Calu3 (cell line): ENCODE results near the gene PTPRF. TPM values are rescaled to one million over a fixed set of nuclear protein-coding genes. Genes with fewer than 3 reads are reported as not detected.

ENCODE experiments used
- BruUV-seq: library from RNA; stranded (reverse); fragments of 400-500 nt; replicated peaks from 2 replicates; lab custom pipeline; 2021; lab: Mats Ljungman, UMichigan
- CTCF ChIA-PET: fragments of 300-600 bp; sonication (Branson Sonifier 250); formaldehyde crosslinking; loops from one replicate; lab custom pipeline; 2022; ENCODE audit warnings: antibody characterized with exemption; lab: Charles Lee
- DNase-seq: peaks from one replicate; pipeline ENCODE4 v3.0.0; 2022
- H3K27ac Mint-ChIP-seq: one replicate; pipeline ENCODE4 v1.8.0; 2022; ENCODE audit warnings: mixed read lengths; ENCODE audit not compliant: unreplicated experiment
- H3K27me3 Mint-ChIP-seq: one replicate; pipeline ENCODE4 v1.8.0; 2022; ENCODE audit warnings: mixed read lengths; ENCODE audit not compliant: unreplicated experiment
- H3K36me3 Mint-ChIP-seq: one replicate; pipeline ENCODE4 v1.8.0; 2022; ENCODE audit warnings: mild to moderate bottlenecking, moderate library complexity, mixed read lengths; ENCODE audit not compliant: insufficient read depth, unreplicated experiment
- H3K4me1 Mint-ChIP-seq: one replicate; pipeline ENCODE4 v1.8.0; 2022; ENCODE audit warnings: mild to moderate bottlenecking, low read depth, mixed read lengths; ENCODE audit not compliant: unreplicated experiment
- H3K4me3 Mint-ChIP-seq: one replicate; pipeline ENCODE4 v1.8.0; 2022; ENCODE audit warnings: mild to moderate bottlenecking, low read depth, moderate library complexity, mixed read lengths; ENCODE audit not compliant: unreplicated experiment
- H3K9me3 Mint-ChIP-seq: one replicate; pipeline ENCODE4 v1.8.0; 2022; ENCODE audit warnings: low read depth, mixed read lengths; ENCODE audit not compliant: unreplicated experiment
- intact Hi-C: fragments of 100-400 bp; cut with micrococcal nuclease; formaldehyde crosslinking; loops from one replicate; pipeline ENCODE4 v1.10.0; 2022; ENCODE audit not compliant: unreplicated experiment
- total RNA-seq: library from RNA; stranded (reverse); gene quantifications from 2 replicates; pipeline ENCODE4 v1.2.3, GENCODE V29; 2022
- TF ChIP-seq, protein P1 (sequence below): fragments of 200-600 bp; IDR thresholded peaks from one replicate; pipeline ENCODE4 v1.8.0; 2022; ENCODE audit warnings: antibody characterized with exemption; ENCODE audit not compliant: unreplicated experiment

PTPRF gene
- total RNA-seq, 1 experiment from 2014 or later, result 318 TPM

DNA sequence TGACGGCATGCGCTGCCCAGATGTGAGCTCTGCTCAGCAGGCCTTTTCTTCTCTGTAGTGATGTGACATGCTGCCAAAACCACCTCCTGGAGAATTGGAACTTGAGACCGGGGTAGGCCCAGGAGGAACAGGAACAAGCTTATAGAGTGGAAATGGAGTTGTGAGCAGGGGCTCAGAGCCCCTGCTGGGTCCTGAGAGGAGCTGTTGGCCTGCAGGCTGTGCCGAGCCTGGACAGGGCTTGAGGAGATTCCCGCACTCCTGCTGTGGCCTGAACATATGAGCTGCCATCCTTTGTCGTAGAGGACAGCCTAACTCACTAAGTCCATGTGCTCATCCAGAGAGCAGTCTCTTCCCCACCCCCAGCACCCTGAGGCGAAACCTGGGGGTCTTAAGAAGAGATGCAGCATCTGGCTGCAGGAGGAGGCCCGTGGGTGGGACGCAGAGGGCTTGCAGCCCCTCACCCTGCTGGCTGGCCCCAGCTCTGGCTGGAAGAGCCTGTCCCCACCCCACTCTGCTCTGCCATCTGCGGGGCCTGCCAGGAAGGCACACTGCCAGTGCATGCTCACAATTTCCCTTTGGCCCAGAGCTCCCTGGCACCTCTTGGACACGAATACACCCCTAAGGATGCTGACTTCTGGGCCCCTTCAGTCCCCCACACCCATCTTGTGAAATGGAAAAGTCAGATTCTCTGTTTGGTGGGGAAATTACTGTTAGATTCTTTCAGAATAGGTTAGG is 42.5 kb downstream of the PTPRF start:
- H3K9me3 Mint-ChIP-seq, result no peaks in the 10 kb centered on the region
- H3K27ac Mint-ChIP-seq, result no peak overlapping the region
- TF ChIP-seq, protein P1, sequence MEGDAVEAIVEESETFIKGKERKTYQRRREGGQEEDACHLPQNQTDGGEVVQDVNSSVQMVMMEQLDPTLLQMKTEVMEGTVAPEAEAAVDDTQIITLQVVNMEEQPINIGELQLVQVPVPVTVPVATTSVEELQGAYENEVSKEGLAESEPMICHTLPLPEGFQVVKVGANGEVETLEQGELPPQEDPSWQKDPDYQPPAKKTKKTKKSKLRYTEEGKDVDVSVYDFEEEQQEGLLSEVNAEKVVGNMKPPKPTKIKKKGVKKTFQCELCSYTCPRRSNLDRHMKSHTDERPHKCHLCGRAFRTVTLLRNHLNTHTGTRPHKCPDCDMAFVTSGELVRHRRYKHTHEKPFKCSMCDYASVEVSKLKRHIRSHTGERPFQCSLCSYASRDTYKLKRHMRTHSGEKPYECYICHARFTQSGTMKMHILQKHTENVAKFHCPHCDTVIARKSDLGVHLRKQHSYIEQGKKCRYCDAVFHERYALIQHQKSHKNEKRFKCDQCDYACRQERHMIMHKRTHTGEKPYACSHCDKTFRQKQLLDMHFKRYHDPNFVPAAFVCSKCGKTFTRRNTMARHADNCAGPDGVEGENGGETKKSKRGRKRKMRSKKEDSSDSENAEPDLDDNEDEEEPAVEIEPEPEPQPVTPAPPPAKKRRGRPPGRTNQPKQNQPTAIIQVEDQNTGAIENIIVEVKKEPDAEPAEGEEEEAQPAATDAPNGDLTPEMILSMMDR, result no peak
- BruUV-seq, result no TSS peak
- H3K36me3 Mint-ChIP-seq, result peaks cover 45% of the 10 kb centered on the region
- no peak for DNase-seq
- peaks cover 6% of the 10 kb centered on the region for H3K4me1 Mint-ChIP-seq
- H3K27me3 Mint-ChIP-seq, result no peaks in the 10 kb centered on the region
- no peak overlapping the region for H3K4me3 Mint-ChIP-seq
- CTCF ChIA-PET, result interaction anchor here (0.9 kb wide), 1 partner anchor 12 kb away, joined by 3 read pairs; no protein-coding TSS in a partner anchor
- intact Hi-C loops, result no loop called here

DNA sequence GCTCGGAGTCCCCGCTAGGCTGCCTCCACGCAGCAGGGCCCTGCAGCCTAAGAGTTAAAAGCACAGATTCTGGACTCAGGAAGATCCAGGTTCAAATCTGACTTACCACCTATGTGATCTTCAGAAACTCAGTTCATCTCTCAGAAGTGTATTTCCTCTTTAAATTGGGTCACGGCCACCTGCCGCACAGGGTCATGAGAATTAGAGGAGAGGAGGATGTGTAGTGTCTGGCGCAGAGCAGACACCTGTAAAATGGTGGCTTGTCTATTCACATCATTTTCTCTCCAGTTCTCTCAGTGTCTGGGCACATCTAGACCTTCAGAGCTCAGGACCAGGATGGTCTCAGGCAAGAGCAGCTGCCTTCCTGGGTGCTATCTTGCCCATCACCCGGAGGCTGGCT is 45.8 kb downstream of the PTPRF start:
- BruUV-seq, result no TSS peak
- peaks cover 13% of the 10 kb centered on the region for H3K4me1 Mint-ChIP-seq
- CTCF ChIA-PET, result no interaction called here
- peaks cover 39% of the 10 kb centered on the region for H3K36me3 Mint-ChIP-seq
- H3K27ac Mint-ChIP-seq, result no peak overlapping the region
- TF ChIP-seq, protein P1, result no peak
- DNase-seq, result no peak
- no peaks in the 10 kb centered on the region for H3K27me3 Mint-ChIP-seq
- no peak overlapping the region for H3K4me3 Mint-ChIP-seq
- no peaks in the 10 kb centered on the region for H3K9me3 Mint-ChIP-seq
- intact Hi-C loops, result no loop called here

DNA sequence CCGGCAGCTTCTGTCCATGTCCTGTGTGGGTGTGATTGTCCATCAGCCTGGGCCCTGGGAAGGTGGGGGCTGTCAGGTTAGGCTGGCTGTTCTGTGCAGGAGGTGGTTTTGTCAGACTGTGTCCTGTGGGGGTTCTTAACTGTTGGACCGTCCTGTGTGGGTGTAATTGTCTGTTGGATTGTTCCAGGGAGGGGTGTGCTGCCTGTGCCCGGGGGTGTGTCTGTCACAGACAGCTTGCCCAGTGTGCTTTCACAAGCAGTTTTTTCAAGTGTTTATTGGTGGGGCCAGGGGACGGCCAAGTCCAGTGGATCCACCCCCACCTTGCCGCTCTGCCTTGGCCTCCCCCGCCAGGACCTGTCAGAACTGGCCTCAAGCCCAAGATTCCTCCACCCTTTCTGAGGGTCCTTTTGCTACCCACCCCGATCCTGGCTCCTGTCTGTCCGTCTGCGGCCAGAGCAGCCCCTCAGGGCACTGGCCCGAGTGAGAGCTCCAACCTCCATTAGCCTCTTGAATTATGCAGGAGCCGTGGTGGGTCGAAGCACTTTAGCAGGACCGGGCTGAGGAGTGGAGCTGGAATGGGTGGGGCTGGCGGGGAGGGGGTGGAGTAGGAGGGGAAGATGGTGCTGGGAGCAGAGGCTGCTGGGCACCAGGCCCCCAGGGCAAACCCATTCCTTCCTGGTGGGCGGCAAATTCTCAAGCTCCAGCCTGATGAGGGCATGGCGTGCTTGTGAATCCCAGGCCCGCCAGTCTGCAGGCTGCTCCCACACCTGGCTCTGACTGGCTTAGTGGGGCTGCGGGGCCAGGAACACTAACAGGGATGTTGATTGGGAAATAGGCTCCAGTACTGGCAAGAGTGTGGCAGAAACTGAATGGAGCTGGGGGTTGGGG is 47.2 kb downstream of the PTPRF start:
- CTCF ChIA-PET, result interaction anchor here (1.2 kb wide), 1 partner anchor 54 kb away, joined by 6 read pairs; no protein-coding TSS in a partner anchor
- H3K27ac Mint-ChIP-seq, result no peak overlapping the region
- peaks cover 37% of the 10 kb centered on the region for H3K36me3 Mint-ChIP-seq
- no peaks in the 10 kb centered on the region for H3K9me3 Mint-ChIP-seq
- DNase-seq, result no peak
- intact Hi-C loops, result no loop called here
- TF ChIP-seq, protein P1, result no peak
- H3K4me3 Mint-ChIP-seq, result no peak overlapping the region
- H3K4me1 Mint-ChIP-seq, result peaks cover 21% of the 10 kb centered on the region
- BruUV-seq, result no TSS peak
- no peaks in the 10 kb centered on the region for H3K27me3 Mint-ChIP-seq

DNA sequence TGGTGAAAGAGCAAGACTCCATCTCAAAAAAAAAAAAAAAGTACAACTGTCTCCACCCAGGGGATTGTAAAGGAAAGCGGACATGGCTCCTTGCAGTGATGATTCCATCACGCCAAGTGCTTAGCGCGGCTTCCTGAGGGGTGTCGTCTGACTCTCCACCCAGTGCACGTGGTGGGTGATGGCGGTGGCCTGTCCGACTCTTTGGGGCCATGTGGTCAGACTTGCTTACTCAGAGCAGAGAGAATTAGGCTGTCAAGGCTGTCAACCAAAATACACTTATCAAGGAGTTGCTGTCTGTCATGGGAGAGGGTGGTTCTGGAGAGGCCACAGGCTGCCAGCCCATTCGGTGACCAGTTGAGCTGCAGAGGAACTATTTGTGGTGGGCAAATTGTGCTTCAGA is 49.4 kb downstream of the PTPRF start:
- Mint-ChIP-seq H3K9me3 (no peaks in the 10 kb centered on the region), H3K27me3 (no peaks in the 10 kb centered on the region), H3K4me3 (no peak overlapping the region), H3K36me3 (peaks cover 35% of the 10 kb centered on the region), H3K27ac (no peak overlapping the region), H3K4me1 (peaks cover 25% of the 10 kb centered on the region)
- BruUV-seq, result no TSS peak
- intact Hi-C loops, result loop anchor here (5.0 kb wide), 1 partner anchor 53 kb away; no protein-coding TSS in a partner anchor
- CTCF ChIA-PET, result no interaction called here
- TF ChIP-seq, protein P1, result no peak
- no peak for DNase-seq
